ENCODE data around the gene EPB42. TPM values are rescaled to one million over a fixed set of nuclear protein-coding genes. Genes with fewer than 3 reads are reported as not detected.

Gene EPB42
- total and polyA plus RNA-seq, 2 of the 4 experiments (the other 2 are of a cell fraction), result not detected

- no peak overlapping the region for H2AK9ac ChIP-seq (replicated peaks; ENCODE audit: low read depth, low read length, poor library complexity)
- peaks cover 2% of the 10 kb centered on the region; the same call in 1 of the 2 replicates for H3K9me3 ChIP-seq (ENCODE audit: control insufficient read depth, insufficient read depth, low read length)
- no peak overlapping the region for H4K91ac ChIP-seq (ENCODE audit: insufficient read depth, low read depth, low read length)
- no peak overlapping the region for H3K4me2 ChIP-seq (ENCODE audit: low read depth, low read length)
- TF ChIP-seq, protein P1, sequence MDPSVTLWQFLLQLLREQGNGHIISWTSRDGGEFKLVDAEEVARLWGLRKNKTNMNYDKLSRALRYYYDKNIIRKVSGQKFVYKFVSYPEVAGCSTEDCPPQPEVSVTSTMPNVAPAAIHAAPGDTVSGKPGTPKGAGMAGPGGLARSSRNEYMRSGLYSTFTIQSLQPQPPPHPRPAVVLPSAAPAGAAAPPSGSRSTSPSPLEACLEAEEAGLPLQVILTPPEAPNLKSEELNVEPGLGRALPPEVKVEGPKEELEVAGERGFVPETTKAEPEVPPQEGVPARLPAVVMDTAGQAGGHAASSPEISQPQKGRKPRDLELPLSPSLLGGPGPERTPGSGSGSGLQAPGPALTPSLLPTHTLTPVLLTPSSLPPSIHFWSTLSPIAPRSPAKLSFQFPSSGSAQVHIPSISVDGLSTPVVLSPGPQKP (IDR thresholded peaks at IDR 0.05; ENCODE audit: borderline replicate concordance, low read depth, low read length), result no peak
- TF ChIP-seq MAFK (IDR thresholded peaks at IDR 0.05; ENCODE audit: low read depth, low read length) (no peak), POLR2A (IDR thresholded peaks at IDR 0.05; ENCODE audit: low read depth, low read length) (no peak), RCOR1 (IDR thresholded peaks at IDR 0.05; ENCODE audit: insufficient replicate concordance, low read length) (no peak), RFX5 (IDR thresholded peaks at IDR 0.05; ENCODE audit: low read depth, low read length) (no peak), BHLHE40 (IDR thresholded peaks at IDR 0.05; ENCODE audit: low read depth, low read length) (no peak), SMC3 (IDR thresholded peaks at IDR 0.05; ENCODE audit: low read depth, low read length) (no peak), CEBPB (IDR thresholded peaks at IDR 0.05; ENCODE audit: low read depth, low read length) (no peak), CHD1 (IDR thresholded peaks at IDR 0.05; ENCODE audit: low read depth, low read length) (no peak), USF2 (IDR thresholded peaks at IDR 0.05; ENCODE audit: low read depth, low read length) (no peak), MXI1 (IDR thresholded peaks at IDR 0.05; ENCODE audit: borderline replicate concordance, low read depth, low read length) (no peak), CTCF (conservative IDR thresholded peaks at IDR 0.05; ENCODE audit: low read depth, low read length) (no peak), FOS (IDR thresholded peaks at IDR 0.05; ENCODE audit: low read depth, low read length) (no peak), RAD21 (IDR thresholded peaks at IDR 0.05; ENCODE audit: low read length) (no peak), NFE2L2 (IDR thresholded peaks at IDR 0.05; ENCODE audit: low read depth, low read length) (no peak), MAZ (IDR thresholded peaks at IDR 0.05; ENCODE audit: borderline replicate concordance, low read depth, low read length) (no peak)
- no TSS peak for BruUV-seq (replicated peaks)
- intact Hi-C loops (cut with micrococcal nuclease) (no loop called here), in situ Hi-C loops (cut with MboI; ENCODE audit: low sequenced_read_pairs) (no loop called here), dilution Hi-C loops (cut with HindIII; ENCODE audit: low sequenced_read_pairs, unreplicated experiment) (no loop called here)
- DNase-seq, result no peak
- H2AK5ac ChIP-seq (ENCODE audit: low read depth, low read length), result no peak overlapping the region
- no peak overlapping the region for H2AFZ ChIP-seq (replicated peaks; ENCODE audit: low read length, poor library complexity)
- no peak overlapping the region for H3K56ac ChIP-seq (ENCODE audit: extremely low read depth, insufficient read depth, low read length)
- peaks cover 5% of the 10 kb centered on the region for H3K4me1 ChIP-seq (ENCODE audit: control insufficient read depth, insufficient read depth, low read length)
- H4K8ac ChIP-seq (ENCODE audit: low read depth in 2 of 2, low read length in 2 of 2), result no peak overlapping the region
- no peak overlapping the region for H4K5ac ChIP-seq (ENCODE audit: low read depth, low read length)
- H3K4ac ChIP-seq (ENCODE audit: low read depth, low read length), result no peak overlapping the region
- no peak overlapping the region for H3K9ac ChIP-seq (ENCODE audit: low read depth, low read length)
- H3K23ac ChIP-seq (ENCODE audit: low read depth, low read length), result no peak overlapping the region
- H3K9me1 ChIP-seq (ENCODE audit: insufficient read depth, low read length), result no peaks in the 10 kb centered on the region
- peaks cover 12% of the 10 kb centered on the region for H3K27me3 ChIP-seq (ENCODE audit: control insufficient read depth, insufficient read depth, low read length)
- H3K18ac ChIP-seq (ENCODE audit: low read depth, low read length), result no peak overlapping the region
- ChIA-PET POLR2A (ENCODE audit: unreplicated experiment) (no interaction called here), CTCF (no interaction called here)
- H2BK5ac ChIP-seq (ENCODE audit: low read depth, low read length, poor library complexity, severe bottlenecking), result no peak overlapping the region
- H3K14ac ChIP-seq (replicated peaks; ENCODE audit: low read depth, low read length), result no peak overlapping the region
- H3K27ac ChIP-seq (ENCODE audit: insufficient read depth, low read length), result no peak overlapping the region
- H4K20me1 ChIP-seq (ENCODE audit: insufficient read depth, low read length), result no peaks in the 10 kb centered on the region
- no peak overlapping the region for H2BK120ac ChIP-seq (ENCODE audit: low read depth, low read length)
- H3K79me1 ChIP-seq (ENCODE audit: low read depth in 1 of 2, low read length in 2 of 2), result no peaks in the 10 kb centered on the region
- no CpG with 5 or more reads among the region's 3 CpGs for WGBS, 2 experiments (ENCODE audit: extremely low coverage in 2 of 2, insufficient read length in 1 of 2)
- no peak overlapping the region for H2BK20ac ChIP-seq (ENCODE audit: low read depth, low read length)
- H2BK15ac ChIP-seq (ENCODE audit: low read depth, low read length), result no peak overlapping the region
- H3K36me3 ChIP-seq (ENCODE audit: control insufficient read depth, insufficient read depth, low read length), result peaks cover 12% of the 10 kb centered on the region
- H3K4me3 ChIP-seq (ENCODE audit: insufficient read depth, low read depth, low read length), result no peak overlapping the region
- ATAC-seq (ENCODE audit: low read depth), result no peak
These were observed 21.8 kb downstream of the EPB42 start for GRCh38 chr15:43198992-43199391.

Measured in IMR-90 (cell line).